Neural cell (in vitro differentiated cells): ENCODE results near the gene CPLX4. TPM values are rescaled to one million over a fixed set of nuclear protein-coding genes. Genes with fewer than 3 reads are reported as not detected.

Source experiments
- H2AFZ ChIP-seq: fragments of 200-600, 300-800 bp; sonication (generic), shearing (Covaris generic); 2 replicates; pipeline ENCODE4 v1.6.0; 2014; ENCODE audit warnings: low read depth, mild to moderate bottlenecking, antibody characterized with exemption, low read length, moderate library complexity
- H3F3A ChIP-seq: fragments of 200-600 bp; shearing (Covaris generic); 2 replicates; pipeline ENCODE4 v1.6.1; 2016; ENCODE audit warnings: mild to moderate bottlenecking, moderate library complexity, mixed read lengths, antibody characterized with exemption, low read length; ENCODE audit not compliant: insufficient read depth, poor library complexity, severe bottlenecking
- H3K27ac ChIP-seq: fragments of 200-600, 300-800 bp; sonication (generic), shearing (Covaris generic); 2 replicates; pipeline ENCODE4 v1.5.1; 2014; ENCODE audit warnings: mild to moderate bottlenecking, low read length, moderate library complexity
- H3K27me3 ChIP-seq: fragments of 300-800, 200-600 bp; sonication (generic), shearing (Covaris generic); 2 replicates; pipeline ENCODE4 v1.6.0; 2014; ENCODE audit warnings: mild to moderate bottlenecking, low read depth, low read length, moderate library complexity; ENCODE audit not compliant: insufficient read depth
- H3K36me3 ChIP-seq: fragments of 300-800, 200-600 bp; sonication (generic), shearing (Covaris generic); 2 replicates; pipeline ENCODE4 v1.5.1; 2014; ENCODE audit warnings: mild to moderate bottlenecking, antibody characterized with exemption, low read length, moderate library complexity; ENCODE audit not compliant: insufficient read depth
- H3K4me2 ChIP-seq: fragments of 300-800, 200-600 bp; sonication (generic), shearing (Covaris generic); 2 replicates; pipeline ENCODE4 v1.6.0; 2014; ENCODE audit warnings: mild to moderate bottlenecking, low read length
- H3K4me3 ChIP-seq: fragments of 300-800, 200-600 bp; sonication (generic), shearing (Covaris generic); 2 replicates; pipeline ENCODE4 v1.5.1; 2014; ENCODE audit warnings: mild to moderate bottlenecking, low read length, moderate library complexity
- H3K79me2 ChIP-seq: fragments of 200-600 bp; shearing (Covaris generic); replicated peaks from 2 replicates; pipeline ENCODE4 v1.6.0; 2014; ENCODE audit warnings: mild to moderate bottlenecking, low read length, moderate library complexity; ENCODE audit not compliant: insufficient read depth
- H3K9ac ChIP-seq: fragments of 300-800, 200-600 bp; sonication (generic), shearing (Covaris generic); 2 replicates; pipeline ENCODE4 v1.6.1; 2016; ENCODE audit warnings: mild to moderate bottlenecking, low read length, mixed read lengths
- H3K9me2 ChIP-seq: fragments of 200-600 bp; shearing (Covaris generic); 2 replicates; pipeline ENCODE4 v1.6.1; 2016; ENCODE audit warnings: mild to moderate bottlenecking, low read length, mixed read lengths; ENCODE audit not compliant: insufficient read depth
- H3K9me3 ChIP-seq: fragments of 200-600, 300-800 bp; sonication (generic), shearing (Covaris generic); 2 replicates; pipeline ENCODE4 v1.6.1; 2016; ENCODE audit warnings: mild to moderate bottlenecking, mixed run types, low read length, moderate library complexity, mixed read lengths
- H4K20me1 ChIP-seq: fragments of 200-600 bp; shearing (Covaris generic); 2 replicates; pipeline ENCODE4 v1.6.1; 2016; ENCODE audit warnings: mild to moderate bottlenecking, mixed run types; ENCODE audit not compliant: insufficient read depth
- CTCF ChIP-seq: fragments of 450-650 bp; IDR thresholded peaks from 2 replicates; pipeline ENCODE4 v1.5.1; 2014; ENCODE audit warnings: antibody characterized with exemption, mild to moderate bottlenecking, moderate library complexity; ENCODE audit not compliant: poor library complexity, severe bottlenecking
- EZH2 ChIP-seq: fragments of 200-600, 300-800 bp; shearing (Covaris generic), sonication (generic); IDR thresholded peaks from 2 replicates; pipeline ENCODE4 v1.6.1; 2014; ENCODE audit warnings: antibody characterized with exemption, low read length, borderline replicate concordance, mild to moderate bottlenecking; ENCODE audit not compliant: insufficient read depth, poor library complexity, severe bottlenecking
- MXI1 ChIP-seq: fragments of 450-650 bp; conservative IDR thresholded peaks from 2 replicates; pipeline ENCODE4 v1.6.1; 2014; ENCODE audit warnings: antibody characterized with exemption, mild to moderate bottlenecking; ENCODE audit not compliant: poor library complexity, severe bottlenecking
- RAD21 ChIP-seq: fragments of 450-650 bp; conservative IDR thresholded peaks from 2 replicates; pipeline ENCODE4 v1.6.1; 2014; ENCODE audit warnings: antibody characterized with exemption, mild to moderate bottlenecking, moderate library complexity
- TAF1 ChIP-seq: IDR thresholded peaks from 2 replicates; pipeline ENCODE4 v1.6.1; 2012; ENCODE audit warnings: low read depth
- polyA plus RNA-seq: library from polyadenylated mRNA; depleted of rRNA; stranded (reverse); fragments of >200 nt; gene quantifications from 2 replicates; pipeline ENCODE4 v1.2.3, GENCODE V29; 2014

CPLX4 gene
- polyA plus RNA-seq, 1 donor from 2014 or later, result not detected

- peak overlapping the region; percentile 63 for H3K4me3 ChIP-seq
- peak overlapping the region; percentile 19 for H3K4me2 ChIP-seq
- no peak overlapping the region for H3K9ac ChIP-seq
- no peak overlapping the region for H3K27ac ChIP-seq
- TF ChIP-seq CTCF, result no peak
- peak; percentile 41 for TF ChIP-seq EZH2
- no peak for TF ChIP-seq RAD21
- no peak overlapping the region for H2AFZ ChIP-seq
- no peaks in the 10 kb centered on the region for H3K36me3 ChIP-seq
- H3F3A ChIP-seq, result no peaks in the 10 kb centered on the region
- no peaks in the 10 kb centered on the region for H3K79me2 ChIP-seq
- H3K27me3 ChIP-seq, result peaks cover 97% of the 10 kb centered on the region
- H3K9me3 ChIP-seq, result peaks cover 3% of the 10 kb centered on the region
- no peaks in the 10 kb centered on the region for H4K20me1 ChIP-seq
- H3K9me2 ChIP-seq, result no peaks in the 10 kb centered on the region
Measured at GRCh38 chr18:59273759-59274532, 44.5 kb downstream of the CPLX4 start.

GRCh38 chr18:59272891-59273758, 45.3 kb downstream of the CPLX4 start, which contains the start of gene RAX:
Gene RAX, minus strand, starts transcription at chr18:59273454. Its CDS starts 248 bp downstream, at chr18:59273206.
- no peak within 1 kb of the TSS for H2AFZ ChIP-seq
- H3K4me3 ChIP-seq, result peak within 1 kb of the TSS; percentile 63
- no peaks in the 10 kb centered on the region for H3K79me2 ChIP-seq
- H3K9me3 ChIP-seq, result peaks cover 4% of the 10 kb centered on the region
- no peaks in the 10 kb centered on the region for H3K36me3 ChIP-seq
- no peaks in the 10 kb centered on the region for H4K20me1 ChIP-seq
- peak; percentile 25 for TF ChIP-seq CTCF
- peak; percentile 53 for TF ChIP-seq EZH2
- TF ChIP-seq TAF1, result no peak
- H3K27ac ChIP-seq, result no peak within 1 kb of the TSS
- peaks cover 98% of the 10 kb centered on the region for H3K27me3 ChIP-seq
- H3K9ac ChIP-seq, result no peak within 1 kb of the TSS
- peak within 1 kb of the TSS; percentile 19 for H3K4me2 ChIP-seq
- H3K9me2 ChIP-seq, result no peaks in the 10 kb centered on the region
- H3F3A ChIP-seq, result no peaks in the 10 kb centered on the region

DNA sequence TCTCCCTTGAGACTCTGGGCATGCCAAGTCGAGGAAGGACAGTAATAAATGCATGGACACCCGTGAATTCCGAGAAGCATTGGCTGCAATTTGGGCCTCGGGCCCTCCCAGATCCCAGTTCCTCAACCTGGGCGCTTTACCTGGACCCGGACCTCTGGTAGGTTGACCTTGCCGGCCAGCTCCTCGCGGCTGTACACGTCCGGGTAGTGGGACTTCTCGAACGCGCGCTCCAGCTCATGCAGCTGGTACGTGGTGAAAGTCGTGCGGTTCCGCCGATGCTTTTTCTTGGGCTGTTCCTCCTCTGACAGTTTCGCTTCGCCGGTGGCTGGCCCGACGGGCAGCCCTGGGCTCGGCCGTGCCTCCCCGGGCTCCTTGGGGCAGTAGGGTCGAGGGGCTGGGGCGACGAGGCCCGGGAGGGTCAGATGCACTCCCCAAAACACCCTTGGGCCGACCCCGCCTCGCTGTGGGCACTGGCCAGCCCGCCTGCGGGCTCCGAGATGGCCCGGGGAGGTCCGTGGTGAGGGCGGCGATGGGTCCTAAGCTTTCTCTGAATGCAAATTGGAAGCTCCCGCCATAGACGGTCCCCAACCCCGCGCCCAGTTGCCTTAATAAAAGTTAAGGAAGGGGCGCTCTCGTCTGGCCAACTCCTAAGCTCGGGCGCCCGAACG, 46.1 kb downstream of the CPLX4 start:
- no peaks in the 10 kb centered on the region for H3K79me2 ChIP-seq
- H3K9ac ChIP-seq, result no peak overlapping the region
- H4K20me1 ChIP-seq, result no peaks in the 10 kb centered on the region
- no peaks in the 10 kb centered on the region for H3F3A ChIP-seq
- no peak overlapping the region for H3K4me2 ChIP-seq
- peak overlapping the region; percentile 63 for H3K4me3 ChIP-seq
- H3K27ac ChIP-seq, result no peak overlapping the region
- no peaks in the 10 kb centered on the region for H3K9me2 ChIP-seq
- no peak overlapping the region for H2AFZ ChIP-seq
- no peaks in the 10 kb centered on the region for H3K36me3 ChIP-seq
- TF ChIP-seq RAD21, result no peak
- TF ChIP-seq MXI1, result no peak
- TF ChIP-seq TAF1, result no peak
- TF ChIP-seq EZH2, result peak; percentile 41
- peaks cover 11% of the 10 kb centered on the region for H3K9me3 ChIP-seq
- H3K27me3 ChIP-seq, result peaks cover 98% of the 10 kb centered on the region
